Lower leg skin (tissue), 3 donors: ENCODE results near the gene ERBB2.

ENCODE experiments used
- POLR2A ChIP-seq, 2 donors: fragments of 450-650 bp; IDR thresholded peaks; one replicate each; pipeline ENCODE4 v1.6.1; 2016 to 2017; ENCODE audit warnings: antibody characterized with exemption in 2 of 2, mild to moderate bottlenecking in 1 of 2, moderate library complexity in 1 of 2
- TF ChIP-seq, protein P1 (sequence below), 3 donors: fragments of 450-650 bp; IDR thresholded peaks; one replicate each; pipeline ENCODE4 v1.5.1; 2016; ENCODE audit warnings: antibody characterized with exemption in 3 of 3, mild to moderate bottlenecking in 3 of 3, moderate library complexity in 2 of 3

DNA sequence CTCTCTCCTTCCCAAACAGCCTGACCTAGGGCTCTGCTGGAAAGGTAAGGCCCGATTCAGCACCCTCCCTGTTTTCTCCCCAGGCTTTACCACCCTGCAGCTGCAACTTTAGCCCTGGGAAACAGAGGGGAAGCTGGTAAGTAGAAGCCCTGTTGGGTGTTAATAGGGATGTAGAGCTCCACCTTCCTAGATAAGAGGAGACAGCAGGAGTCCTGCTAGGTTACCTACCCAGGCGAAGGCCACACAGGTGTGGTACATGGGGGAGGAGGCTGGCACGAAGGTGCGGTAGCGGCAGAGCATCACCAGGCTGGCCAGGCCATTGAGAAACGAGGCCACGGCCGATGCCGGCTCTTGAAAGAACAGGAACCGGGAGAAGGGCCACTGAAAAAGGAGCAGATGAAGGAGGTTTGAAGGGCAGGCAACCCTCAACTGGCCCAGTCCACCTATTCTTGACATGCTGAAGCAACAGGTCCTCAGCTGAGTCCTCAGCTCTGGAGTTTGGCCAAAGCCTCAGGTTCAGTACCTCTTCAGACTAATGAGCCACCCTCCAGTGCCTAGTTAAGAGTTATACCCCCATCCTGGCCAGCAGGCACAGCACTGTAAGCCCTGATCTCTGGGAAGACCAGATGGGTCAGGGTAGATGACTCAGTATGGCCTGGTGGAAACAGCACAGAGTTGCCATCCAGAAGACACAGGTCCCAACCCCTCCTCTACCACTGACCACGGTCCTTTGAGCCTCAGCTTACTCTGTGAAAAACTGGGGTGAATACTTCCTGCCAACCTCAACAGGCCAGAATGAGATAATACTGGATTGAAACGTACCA is 15.3 kb upstream of the ERBB2 start:
- TF ChIP-seq, protein P1, sequence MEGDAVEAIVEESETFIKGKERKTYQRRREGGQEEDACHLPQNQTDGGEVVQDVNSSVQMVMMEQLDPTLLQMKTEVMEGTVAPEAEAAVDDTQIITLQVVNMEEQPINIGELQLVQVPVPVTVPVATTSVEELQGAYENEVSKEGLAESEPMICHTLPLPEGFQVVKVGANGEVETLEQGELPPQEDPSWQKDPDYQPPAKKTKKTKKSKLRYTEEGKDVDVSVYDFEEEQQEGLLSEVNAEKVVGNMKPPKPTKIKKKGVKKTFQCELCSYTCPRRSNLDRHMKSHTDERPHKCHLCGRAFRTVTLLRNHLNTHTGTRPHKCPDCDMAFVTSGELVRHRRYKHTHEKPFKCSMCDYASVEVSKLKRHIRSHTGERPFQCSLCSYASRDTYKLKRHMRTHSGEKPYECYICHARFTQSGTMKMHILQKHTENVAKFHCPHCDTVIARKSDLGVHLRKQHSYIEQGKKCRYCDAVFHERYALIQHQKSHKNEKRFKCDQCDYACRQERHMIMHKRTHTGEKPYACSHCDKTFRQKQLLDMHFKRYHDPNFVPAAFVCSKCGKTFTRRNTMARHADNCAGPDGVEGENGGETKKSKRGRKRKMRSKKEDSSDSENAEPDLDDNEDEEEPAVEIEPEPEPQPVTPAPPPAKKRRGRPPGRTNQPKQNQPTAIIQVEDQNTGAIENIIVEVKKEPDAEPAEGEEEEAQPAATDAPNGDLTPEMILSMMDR (IDR thresholded peaks at IDR 0.05): no peak
- no peak for TF ChIP-seq POLR2A (IDR thresholded peaks at IDR 0.05)
